GM18498 (cell line): ENCODE measurements around the gene IRF7.

Experiments used
- ATAC-seq: cut with Tn5 transposase; IDR thresholded peaks from one replicate; pipeline ENCODE4 v1.9.1; 2021; ENCODE audit warnings: mild to moderate bottlenecking, moderate library complexity; ENCODE audit not compliant: unreplicated experiment

IRF7 gene

GRCh38 chr11:567629-568292 is 48.0 kb downstream of the IRF7 start:
- no peak for ATAC-seq

GRCh38 chr11:567011-567628 is 48.6 kb downstream of the IRF7 start:
- ATAC-seq, result no peak

GRCh38 chr11:565921-566509 is 49.7 kb downstream of the IRF7 start:
- no peak for ATAC-seq

GRCh38 chr11:563812-564578 is 51.8 kb downstream of the IRF7 start:
- no peak for ATAC-seq

GRCh38 chr11:563066-563811 is 52.5 kb downstream of the IRF7 start:
- ATAC-seq, result no peak
